Uterus (tissue), 2 donors: Measurements from ENCODE around the gene PHLDB3.

Experiments
- POLR2A ChIP-seq, 2 donors: fragments of 450-650 bp; IDR thresholded peaks; one replicate each; pipeline ENCODE4 v1.6.1; 2016; ENCODE audit warnings: antibody characterized with exemption in 2 of 2, mild to moderate bottlenecking in 1 of 2, moderate library complexity in 1 of 2
- TF ChIP-seq, protein P1 (sequence below), 4 experiments: fragments of 200-600 bp in 2 of 4; fragments of 450-650 bp in 2 of 4; sonication (generic) in 2 of 4; IDR thresholded peaks; one replicate each; pipeline ENCODE4 v1.5.1; 2016 to 2019; ENCODE audit warnings: antibody characterized with exemption in 4 of 4, mild to moderate bottlenecking in 2 of 4, moderate library complexity in 1 of 4

DNA sequence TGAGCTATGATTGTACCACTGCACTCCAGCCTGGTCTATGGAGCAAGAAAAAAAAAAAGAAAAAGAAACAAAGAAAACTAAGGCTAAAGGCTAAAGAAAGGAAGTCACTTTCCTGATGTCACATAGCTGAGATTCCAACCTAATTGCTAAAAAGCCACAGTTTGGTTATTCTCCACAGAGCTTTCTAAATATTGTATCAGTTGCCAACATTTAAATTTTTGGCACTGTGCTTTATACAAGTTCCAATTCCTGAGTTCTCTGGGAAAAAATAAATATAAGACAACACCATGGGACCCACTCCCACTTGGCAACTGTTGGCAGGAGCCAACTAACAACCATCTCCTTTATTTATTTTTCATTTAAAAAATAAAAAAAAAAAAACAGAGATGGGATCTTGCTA, 27.9 kb downstream of the PHLDB3 start:
- TF ChIP-seq, protein P1, sequence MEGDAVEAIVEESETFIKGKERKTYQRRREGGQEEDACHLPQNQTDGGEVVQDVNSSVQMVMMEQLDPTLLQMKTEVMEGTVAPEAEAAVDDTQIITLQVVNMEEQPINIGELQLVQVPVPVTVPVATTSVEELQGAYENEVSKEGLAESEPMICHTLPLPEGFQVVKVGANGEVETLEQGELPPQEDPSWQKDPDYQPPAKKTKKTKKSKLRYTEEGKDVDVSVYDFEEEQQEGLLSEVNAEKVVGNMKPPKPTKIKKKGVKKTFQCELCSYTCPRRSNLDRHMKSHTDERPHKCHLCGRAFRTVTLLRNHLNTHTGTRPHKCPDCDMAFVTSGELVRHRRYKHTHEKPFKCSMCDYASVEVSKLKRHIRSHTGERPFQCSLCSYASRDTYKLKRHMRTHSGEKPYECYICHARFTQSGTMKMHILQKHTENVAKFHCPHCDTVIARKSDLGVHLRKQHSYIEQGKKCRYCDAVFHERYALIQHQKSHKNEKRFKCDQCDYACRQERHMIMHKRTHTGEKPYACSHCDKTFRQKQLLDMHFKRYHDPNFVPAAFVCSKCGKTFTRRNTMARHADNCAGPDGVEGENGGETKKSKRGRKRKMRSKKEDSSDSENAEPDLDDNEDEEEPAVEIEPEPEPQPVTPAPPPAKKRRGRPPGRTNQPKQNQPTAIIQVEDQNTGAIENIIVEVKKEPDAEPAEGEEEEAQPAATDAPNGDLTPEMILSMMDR (IDR thresholded peaks at IDR 0.05) = no peak
- no peak for TF ChIP-seq POLR2A (IDR thresholded peaks at IDR 0.05)
